IPS-15b (cell line): ENCODE results near the gene CFAP299.
"Not testable (repeated sequence)": the region's sequence is repeated elsewhere in the genome, so short reads cannot be mapped to it uniquely, and the experiment has no call there.

Experiments
- H3K27me3 ChIP-seq: one replicate; pipeline ENCODE4 v1.6.1; 2013; ENCODE audit warnings: low read length; ENCODE audit not compliant: control insufficient read depth, insufficient read depth
- H3K36me3 ChIP-seq: one replicate; pipeline ENCODE4 v1.6.1; 2013; ENCODE audit warnings: low read length; ENCODE audit not compliant: control insufficient read depth, insufficient read depth
- H3K4me1 ChIP-seq: one replicate; pipeline ENCODE4 v1.6.1; 2013; ENCODE audit warnings: mild to moderate bottlenecking, low read length; ENCODE audit not compliant: control insufficient read depth, insufficient read depth
- H3K4me3 ChIP-seq: one replicate; pipeline ENCODE4 v1.5.1; 2013; ENCODE audit warnings: low read depth, low read length
- H3K9ac ChIP-seq: one replicate; pipeline ENCODE4 v1.6.1; 2013; ENCODE audit warnings: low read depth, mild to moderate bottlenecking, low read length
- H3K9me3 ChIP-seq: one replicate; pipeline ENCODE4 v1.6.1; 2013; ENCODE audit warnings: mild to moderate bottlenecking, low read length; ENCODE audit not compliant: control insufficient read depth, insufficient read depth

The CFAP299 gene

DNA sequence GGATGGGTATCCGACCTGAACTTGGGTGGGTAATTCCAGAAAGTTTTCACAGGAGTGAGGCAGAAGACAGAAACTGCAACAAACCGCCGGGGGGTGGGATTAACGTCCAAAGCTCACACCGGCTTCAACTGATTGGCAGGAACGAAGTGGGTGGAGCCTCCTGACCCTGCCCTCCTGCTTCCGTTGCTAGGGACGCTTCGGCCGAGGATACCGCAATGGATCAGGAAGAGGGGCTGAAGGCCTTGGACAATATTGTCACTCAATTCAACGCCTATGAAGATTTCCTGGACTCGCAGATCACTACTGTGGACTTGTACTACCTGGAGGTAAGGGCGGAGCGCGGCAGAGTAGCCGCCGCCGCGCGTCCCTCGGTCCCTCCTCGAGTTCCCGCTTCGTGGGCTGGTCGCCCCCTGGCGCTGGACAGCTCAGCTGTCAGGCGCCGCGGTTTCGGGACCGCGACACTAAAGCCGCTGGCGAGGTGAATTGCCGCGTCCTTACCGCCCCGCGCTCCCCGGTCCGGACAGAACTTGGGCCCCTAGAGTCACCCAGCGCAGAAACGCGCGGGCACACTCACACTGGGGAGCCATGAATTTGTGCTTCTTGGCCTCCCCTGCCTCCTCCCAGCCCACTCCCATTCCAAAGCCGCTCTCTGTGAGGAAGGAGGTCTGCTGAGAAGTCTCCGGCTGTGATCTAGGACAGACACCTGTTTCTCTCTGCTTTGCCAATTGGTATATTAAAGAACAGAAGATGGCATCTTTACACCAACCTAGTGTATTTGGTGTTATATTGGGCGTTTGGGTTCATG lies at the start of gene CFAP299:
CFAP299 (plus strand) TSS at position 177 of the 805 bp plus-strand sequence.
- H3K4me3 ChIP-seq, result peak within 1 kb of the TSS; percentile 90
- no peak within 1 kb of the TSS for H3K9ac ChIP-seq
- no peaks in the 10 kb centered on the region for H3K9me3 ChIP-seq
- no peaks in the 10 kb centered on the region for H3K4me1 ChIP-seq
- no peaks in the 10 kb centered on the region for H3K36me3 ChIP-seq
- H3K27me3 ChIP-seq, result peaks cover 30% of the 10 kb centered on the region

DNA sequence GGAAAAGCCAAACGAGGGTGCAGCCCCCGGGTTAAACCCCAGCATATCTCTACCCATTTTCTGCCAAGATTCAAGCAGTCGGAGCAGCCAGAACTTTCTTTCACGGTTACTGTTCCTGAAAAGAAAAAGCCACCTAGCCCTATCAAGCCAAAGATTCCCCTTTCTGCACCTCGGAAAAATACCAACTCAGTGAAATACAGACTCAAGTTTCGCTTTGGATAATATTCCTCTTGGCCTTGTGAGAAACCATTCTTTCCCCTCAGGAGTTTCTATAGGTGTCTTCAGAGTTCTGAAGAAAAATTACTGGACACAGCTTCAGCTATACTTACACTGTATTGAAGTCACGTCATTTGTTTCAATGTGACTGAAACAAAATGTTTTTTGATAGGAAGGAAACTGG lies 49.1 kb upstream of the CFAP299 start:
- Histone ChIP-seq H3K4me1 (no peaks in the 10 kb centered on the region), H3K27me3 (no peaks in the 10 kb centered on the region), H3K4me3 (no peak overlapping the region), H3K36me3 (no peaks in the 10 kb centered on the region), H3K9ac (no peak overlapping the region), H3K9me3 (no peaks in the 10 kb centered on the region)

DNA sequence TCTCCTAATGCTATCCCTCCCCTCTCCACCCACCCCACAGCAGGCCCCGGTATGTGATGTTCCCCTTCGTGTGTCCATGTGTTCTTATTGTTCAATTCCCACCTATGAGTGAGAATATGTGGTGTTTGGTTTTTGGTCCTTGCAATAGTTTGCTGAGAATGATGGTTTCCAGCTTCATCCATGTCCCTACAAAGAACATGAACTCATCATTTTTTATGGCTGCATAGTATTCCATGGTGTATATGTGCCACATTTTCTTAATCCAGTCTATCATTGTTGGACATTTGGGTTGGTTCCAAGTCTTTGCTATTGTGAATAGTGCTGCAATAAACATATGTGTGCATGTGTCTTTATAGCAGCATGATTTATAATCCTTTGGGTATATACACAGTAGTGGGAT lies 44.9 kb upstream of the CFAP299 start:
- H3K9ac ChIP-seq, H3K4me1 ChIP-seq, H3K36me3 ChIP-seq, H3K9me3 ChIP-seq, H3K4me3 ChIP-seq, H3K27me3 ChIP-seq: not testable (repeated sequence)

GRCh38 chr4:80294206-80294605 lies 41.3 kb upstream of the CFAP299 start:
- H3K9ac ChIP-seq, result no peak overlapping the region
- H3K4me1 ChIP-seq, result no peaks in the 10 kb centered on the region
- H3K9me3 ChIP-seq, result no peaks in the 10 kb centered on the region
- no peaks in the 10 kb centered on the region for H3K36me3 ChIP-seq
- no peaks in the 10 kb centered on the region for H3K27me3 ChIP-seq
- no peak overlapping the region for H3K4me3 ChIP-seq

- Histone ChIP-seq H3K4me3 (no peak overlapping the region), H3K4me1 (no peaks in the 10 kb centered on the region), H3K36me3 (no peaks in the 10 kb centered on the region), H3K9me3 (no peaks in the 10 kb centered on the region), H3K9ac (no peak overlapping the region), H3K27me3 (no peaks in the 10 kb centered on the region)
These were observed 40.2 kb upstream of the CFAP299 start for GRCh38 chr4:80295336-80295735.

GRCh38 chr4:80295826-80296225 lies 39.7 kb upstream of the CFAP299 start:
- Histone ChIP-seq H3K27me3 (no peaks in the 10 kb centered on the region), H3K9me3 (no peaks in the 10 kb centered on the region), H3K4me3 (no peak overlapping the region), H3K36me3 (no peaks in the 10 kb centered on the region), H3K4me1 (no peaks in the 10 kb centered on the region), H3K9ac (no peak overlapping the region)

- Histone ChIP-seq H3K27me3 (no peaks in the 10 kb centered on the region), H3K9me3 (no peaks in the 10 kb centered on the region), H3K36me3 (no peaks in the 10 kb centered on the region)
These were observed 33.6 kb upstream of the CFAP299 start for GRCh38 chr4:80301884-80302283.

DNA sequence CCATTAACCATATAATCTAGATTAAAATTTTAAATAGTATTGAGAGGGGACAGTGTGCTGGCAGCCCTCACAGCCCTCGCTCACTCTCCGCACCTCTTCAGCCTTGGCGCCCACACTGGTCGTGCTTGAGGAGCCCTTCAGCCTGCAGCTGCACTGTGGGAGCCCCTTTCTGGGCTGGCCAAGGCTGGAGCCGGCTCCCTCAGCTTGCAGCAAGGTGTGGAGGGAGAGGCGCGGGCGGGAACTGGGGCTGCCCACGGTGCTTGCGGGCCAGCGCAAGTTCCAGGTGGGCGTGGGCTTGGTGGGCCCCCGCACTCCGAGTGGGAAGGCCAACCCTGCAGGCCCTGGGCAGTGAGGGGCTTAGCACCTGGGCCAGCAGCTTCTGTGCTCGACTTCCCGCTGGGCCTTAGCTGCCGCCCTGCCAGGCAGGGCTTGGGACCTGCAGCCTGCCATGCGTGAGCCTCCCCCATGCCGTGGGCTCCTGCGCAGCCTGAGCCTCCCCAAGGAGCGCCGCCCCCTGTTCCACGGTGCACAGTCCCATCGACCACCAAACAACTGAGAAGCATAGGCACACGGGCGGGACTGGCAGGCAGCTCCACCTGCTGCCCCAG lies 32.8 kb upstream of the CFAP299 start:
- Histone ChIP-seq H3K9me3 (no peaks in the 10 kb centered on the region), H3K27me3 (no peaks in the 10 kb centered on the region), H3K9ac (no peak overlapping the region), H3K36me3 (no peaks in the 10 kb centered on the region), H3K4me1 (peaks cover 4% of the 10 kb centered on the region), H3K4me3 (no peak overlapping the region)

More at GRCh38 chr4:80301884-80302283, 33.6 kb upstream of the CFAP299 start:
- Histone ChIP-seq H3K4me3 (no peak overlapping the region), H3K4me1 (no peaks in the 10 kb centered on the region), H3K9ac (no peak overlapping the region)

GRCh38 chr4:80305466-80305865 lies 30.1 kb upstream of the CFAP299 start:
- Histone ChIP-seq H3K4me1 (peaks cover 14% of the 10 kb centered on the region), H3K9me3 (no peaks in the 10 kb centered on the region), H3K27me3 (no peaks in the 10 kb centered on the region), H3K36me3 (no peaks in the 10 kb centered on the region), H3K4me3 (no peak overlapping the region), H3K9ac (no peak overlapping the region)

DNA sequence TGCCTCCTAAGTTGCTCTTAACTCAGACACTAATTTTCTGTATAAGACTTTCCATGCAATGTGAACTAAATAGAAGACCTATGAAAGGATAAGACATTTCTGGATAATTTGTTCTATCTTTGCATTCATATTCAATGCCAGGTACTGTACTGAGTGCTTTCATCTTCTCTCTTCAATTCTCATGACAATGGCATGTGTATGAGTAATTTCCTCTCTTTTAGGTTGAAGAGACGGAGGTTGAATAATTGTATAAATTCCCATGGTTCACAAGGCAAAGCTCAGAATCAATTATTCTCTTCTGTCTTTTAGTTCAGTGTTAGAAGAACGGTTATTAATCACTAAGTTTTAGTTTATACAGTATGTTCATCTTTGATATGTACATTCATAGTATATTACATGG lies 29.3 kb upstream of the CFAP299 start:
- H3K27me3 ChIP-seq, result no peaks in the 10 kb centered on the region
- H3K9me3 ChIP-seq, result no peaks in the 10 kb centered on the region
- H3K4me3 ChIP-seq, result no peak overlapping the region
- no peaks in the 10 kb centered on the region for H3K36me3 ChIP-seq
- no peak overlapping the region for H3K9ac ChIP-seq
- peaks cover 14% of the 10 kb centered on the region for H3K4me1 ChIP-seq

DNA sequence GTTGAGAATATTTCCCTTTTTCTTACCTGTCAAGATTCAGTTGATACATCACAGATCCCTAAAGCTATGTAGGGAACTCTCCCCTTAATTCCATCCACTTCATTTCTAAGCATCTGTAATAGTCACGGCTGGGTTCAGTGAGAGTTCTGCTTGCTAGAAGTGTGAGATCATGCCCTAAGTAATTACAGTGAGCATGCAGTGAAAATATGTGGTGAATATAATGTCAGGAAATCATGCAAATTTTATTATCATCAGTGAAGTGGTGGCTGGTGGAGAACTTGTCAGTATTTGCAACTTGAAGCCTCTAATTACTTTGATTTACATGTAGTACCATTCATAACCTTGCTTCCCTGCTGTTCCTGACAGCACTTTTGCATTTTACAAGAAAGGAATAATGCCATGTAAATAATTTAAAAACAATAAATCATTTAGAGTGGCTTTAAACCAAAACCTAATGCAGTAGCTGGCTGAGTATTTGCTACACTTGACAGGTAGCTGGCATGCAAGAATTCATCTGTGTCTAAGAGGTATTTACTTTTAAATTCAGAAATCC lies 28.3 kb upstream of the CFAP299 start:
- Histone ChIP-seq H3K27me3 (no peaks in the 10 kb centered on the region), H3K36me3 (no peaks in the 10 kb centered on the region), H3K9me3 (no peaks in the 10 kb centered on the region), H3K9ac (no peak overlapping the region), H3K4me3 (no peak overlapping the region), H3K4me1 (peaks cover 14% of the 10 kb centered on the region)
